Mucosa of descending colon (tissue), 3 donors: ENCODE results near the gene NLRP6. TPM values are rescaled to one million over a fixed set of nuclear protein-coding genes. Genes with fewer than 3 reads are reported as not detected.
"Not testable (repeated sequence)": the region's sequence is repeated elsewhere in the genome, so short reads cannot be mapped to it uniquely, and the experiment has no call there.

Experiments
- ATAC-seq: fragments of 200-7000 bp; cut with Tn5 transposase; one replicate; pipeline ENCODE4 v1.9.1; 2020; ENCODE audit warnings: mild to moderate bottlenecking, moderate library complexity
- DNase-seq, 3 donors: peaks; one replicate each; pipeline ENCODE4 v3.0.0-alpha.2; 2020
- H3K36me3 ChIP-seq: fragments of 200-600 bp; one replicate; pipeline ENCODE4 v1.8.0; 2021; ENCODE audit warnings: low read depth, mild to moderate bottlenecking
- H3K4me1 ChIP-seq: fragments of 200-600 bp; one replicate; pipeline ENCODE4 v1.8.0; 2021; ENCODE audit warnings: low read depth, mild to moderate bottlenecking
- H3K4me3 ChIP-seq: fragments of 200-600 bp; one replicate; pipeline ENCODE4 v1.8.0; 2021; ENCODE audit warnings: mild to moderate bottlenecking
- H3K9me3 ChIP-seq: fragments of 200-600 bp; one replicate; pipeline ENCODE4 v1.8.0; 2021; ENCODE audit warnings: mild to moderate bottlenecking
- CTCF ChIP-seq: fragments of 200-600 bp; IDR thresholded peaks from one replicate; pipeline ENCODE4 v1.8.0; 2022; ENCODE audit warnings: antibody characterized with exemption, mild to moderate bottlenecking
- intact Hi-C, 2 donors: fragments of 100-400 bp; cut with DNase I in 1 of 2; cut with micrococcal nuclease in 1 of 2; formaldehyde crosslinking; loops; one replicate each; pipeline versions ENCODE4 v1.11.0 to v1.11.1; 2022; cut with DNase I, micrococcal nuclease
- total RNA-seq, 3 donors: library from RNA; stranded (reverse); fragmentation: NEBNext Ultra II Directional in 2 of 3; extraction: Animal tissue kit (Norgen Biotek cat#: 25700) in 2 of 3; gene quantifications; one replicate each; pipeline versions ENCODE4 v1.2.1 to v1.2.4, GENCODE V29; 2021 to 2023
- donor health status: DM: no; HTN: no; CAD: no; lungs with moderate emphysema.
- donor health status: DM: no; HTN: no; CAD: no.
- donor health status: DM: no; HTN: yes; CAD: no.

The NLRP6 gene
- total RNA-seq, 3 donors from 2014 or later, result 0.66 to 2.6 (median 0.72) TPM

- Histone ChIP-seq H3K36me3 (no peaks in the 10 kb centered on the region), H3K9me3 (no peaks in the 10 kb centered on the region), H3K4me1 (peaks cover 35% of the 10 kb centered on the region), H3K4me3 (no peak overlapping the region)
- no peak for TF ChIP-seq CTCF
- ATAC-seq, result no peak
- intact Hi-C loops, result no loop called here
- DNase-seq, result peak in 2 of 3 donors; percentile 43 to 55
These were observed 34.0 kb downstream of the NLRP6 start for GRCh38 chr11:312092-312816.

- Histone ChIP-seq H3K36me3 (no peaks in the 10 kb centered on the region), H3K9me3 (no peaks in the 10 kb centered on the region), H3K4me3 (no peak overlapping the region), H3K4me1 (peaks cover 31% of the 10 kb centered on the region)
- no peak for ATAC-seq
- intact Hi-C loops, result no loop called here
- TF ChIP-seq CTCF, result no peak
- DNase-seq, result peak in 2 of 3 donors; percentile 53 to 55
These were observed 35.1 kb downstream of the NLRP6 start for GRCh38 chr11:313304-313786.

- H3K4me3 ChIP-seq, result peak within 1 kb of the TSS; percentile 26
- H3K4me1 ChIP-seq, result peaks cover 31% of the 10 kb centered on the region
- no peak for TF ChIP-seq CTCF
- intact Hi-C loops, result no loop called here
- no peaks in the 10 kb centered on the region for H3K36me3 ChIP-seq
- no peaks in the 10 kb centered on the region for H3K9me3 ChIP-seq
- peak; percentile 69 to 74 (median 71) for DNase-seq
- peak; percentile 56 for ATAC-seq
These were observed 35.8 kb downstream of the NLRP6 start, which contains the start of gene IFITM1 for GRCh38 chr11:313787-314553. Gene IFITM1 (plus strand): TSS chr11:314040. CDS start chr11:314171, 131 bp downstream.

GRCh38 chr11:314554-314875 is 36.3 kb downstream of the NLRP6 start:
- DNase-seq, H3K36me3 ChIP-seq, H3K9me3 ChIP-seq, ATAC-seq, intact Hi-C loops: not testable (repeated sequence)
- Histone ChIP-seq H3K4me1 (peaks cover 31% of the 10 kb centered on the region), H3K4me3 (peak overlapping the region; percentile 26)

- intact Hi-C loops, result no loop called here
- no peaks in the 10 kb centered on the region for H3K9me3 ChIP-seq
- peaks cover 31% of the 10 kb centered on the region for H3K4me1 ChIP-seq
- H3K4me3 ChIP-seq, result peak overlapping the region; percentile 0
- peak in 2 of 3 donors; percentile 43 to 57 for DNase-seq
- no peak for ATAC-seq
- TF ChIP-seq CTCF, result no peak
- no peaks in the 10 kb centered on the region for H3K36me3 ChIP-seq
These were observed 36.9 kb downstream of the NLRP6 start for GRCh38 chr11:315051-315481.

- no peak for TF ChIP-seq CTCF
These were observed 37.3 kb downstream of the NLRP6 start for GRCh38 chr11:315516-315994.

More at GRCh38 chr11:315516-315994, 37.3 kb downstream of the NLRP6 start:
- intact Hi-C loops, result no loop called here
- peak overlapping the region; percentile 0 for H3K4me3 ChIP-seq
- H3K4me1 ChIP-seq, result peaks cover 31% of the 10 kb centered on the region
- no peaks in the 10 kb centered on the region for H3K9me3 ChIP-seq
- DNase-seq (peak in 1 of 3 donors; percentile 59), ATAC-seq (no peak)
- no peaks in the 10 kb centered on the region for H3K36me3 ChIP-seq
